NCI-H510A treated with DMSO at 0.1 percent for 48 hours (cell line): ENCODE data around the gene WNT7B.
"Not testable (repeated sequence)": the region's sequence is repeated elsewhere in the genome, so short reads cannot be mapped to it uniquely, and the experiment has no call there.

Experiments used
- DNase-seq: peaks from one replicate; lab custom pipeline; 2025; lab: John Stamatoyannopoulos, UW

The WNT7B gene

GRCh38 chr22:46008291-46008690 is 31.3 kb upstream of the WNT7B start:
- DNase-seq = no peak

- no peak for DNase-seq
These were observed 30.9 kb upstream of the WNT7B start for GRCh38 chr22:46007848-46008261.

- no peak for DNase-seq
These were observed 30.3 kb upstream of the WNT7B start for GRCh38 chr22:46007003-46007847.

- DNase-seq = peak; percentile 40
These were observed 29.5 kb upstream of the WNT7B start for GRCh38 chr22:46006379-46007002.

- DNase-seq = not testable (repeated sequence)
These were observed 28.2 kb upstream of the WNT7B start for GRCh38 chr22:46005116-46005705.

- DNase-seq = peak; percentile 25
These were observed 27.3 kb upstream of the WNT7B start for GRCh38 chr22:46004105-46004866.

GRCh38 chr22:46003271-46004091 is 26.5 kb upstream of the WNT7B start:
- DNase-seq = no peak

- DNase-seq = no peak
These were observed 25.9 kb upstream of the WNT7B start for GRCh38 chr22:46002757-46003270.

GRCh38 chr22:46001426-46002106 is 24.6 kb upstream of the WNT7B start:
- peak; percentile 28 for DNase-seq

- DNase-seq = no peak
These were observed 24.1 kb upstream of the WNT7B start for GRCh38 chr22:46001046-46001425.

GRCh38 chr22:46000081-46001027 is 23.4 kb upstream of the WNT7B start:
- DNase-seq = no peak

GRCh38 chr22:45999379-45999971 is 22.5 kb upstream of the WNT7B start:
- peak; percentile 36 for DNase-seq

GRCh38 chr22:45998638-45999378 is 21.8 kb upstream of the WNT7B start:
- no peak for DNase-seq

GRCh38 chr22:45997777-45998637 is 21.0 kb upstream of the WNT7B start:
- DNase-seq = no peak

- peak; percentile 62 for DNase-seq
These were observed 20.3 kb upstream of the WNT7B start for GRCh38 chr22:45997077-45997776.

GRCh38 chr22:45996241-45997076 is 19.5 kb upstream of the WNT7B start:
- DNase-seq = no peak
